ENCODE data around the gene NREP. TPM values are rescaled to one million over a fixed set of nuclear protein-coding genes. Genes with fewer than 3 reads are reported as not detected.
A peak's percentile ranks its signal among the peaks of the same experiment; 100 is the strongest.

Gene NREP, protein sequence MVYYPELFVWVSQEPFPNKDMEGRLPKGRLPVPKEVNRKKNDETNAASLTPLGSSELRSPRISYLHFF
- total RNA-seq: 10 to 100 TPM; 21.7 to 22.6 TPM

DNA sequence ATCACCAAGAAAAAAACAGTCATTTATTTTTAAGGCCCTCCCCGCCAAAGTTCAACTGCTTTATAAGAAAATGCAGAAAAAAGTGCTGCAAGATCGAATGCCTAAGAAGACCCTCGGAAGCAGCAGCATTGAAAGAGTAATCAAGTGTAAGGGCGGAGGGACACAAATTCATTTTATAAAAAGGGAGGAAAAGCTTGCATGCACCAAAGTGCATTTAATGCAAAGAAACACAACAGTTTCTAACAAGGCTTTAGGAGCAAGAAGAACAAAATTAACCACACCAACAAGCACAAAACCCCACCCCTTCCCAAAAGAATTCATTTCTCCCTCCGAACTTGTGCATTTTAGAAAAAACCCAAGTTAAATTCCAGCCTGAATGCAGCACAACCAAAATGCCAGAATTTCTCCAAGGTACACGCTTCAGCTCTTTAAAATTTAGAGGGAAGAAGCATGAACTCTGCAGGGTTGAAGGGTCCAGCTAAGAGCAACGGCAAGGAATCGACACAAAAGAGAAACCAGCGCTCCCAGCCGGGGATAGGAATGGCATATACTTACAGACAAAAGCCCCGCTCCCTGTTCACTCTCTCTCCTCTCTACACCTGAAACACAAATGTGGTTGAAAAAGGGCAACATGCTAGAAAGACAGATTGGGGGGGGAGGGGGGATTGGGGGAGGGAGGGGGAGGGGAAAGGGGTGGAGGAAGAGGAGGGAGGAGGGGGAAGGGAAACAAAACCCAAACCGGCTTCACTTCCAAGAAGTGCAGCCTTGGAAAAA, at the start of gene NREP:
Gene NREP, minus strand, starts transcription at position 614 of the 774 bp plus-strand sequence. CDS start 1,422 bp downstream, outside the sequence.
- Mint-ChIP-seq H3K9me3 (no peaks in the 10 kb centered on the region), H3K4me1 (ENCODE audit: low read depth) (peaks cover 21% of the 10 kb centered on the region), H3K4me3 (peak within 1 kb of the TSS; percentile 80), H3K27me3 (no peaks in the 10 kb centered on the region), H3K36me3 (ENCODE audit: low read depth) (no peaks in the 10 kb centered on the region), H3K27ac (peak within 1 kb of the TSS; percentile 82)
- ATAC-seq: peak; percentile 28
- intact Hi-C loops (cut with micrococcal nuclease): no loop called here
- DNase-seq: peak; percentile 52
- CTCF ChIA-PET: interaction anchor here (0.8 to 2.0 kb wide), 5 partner anchors 7 to 225 kb away, joined by 4 to 7 read pairs (median 5); no protein-coding TSS in a partner anchor
- TF ChIP-seq, protein P1, sequence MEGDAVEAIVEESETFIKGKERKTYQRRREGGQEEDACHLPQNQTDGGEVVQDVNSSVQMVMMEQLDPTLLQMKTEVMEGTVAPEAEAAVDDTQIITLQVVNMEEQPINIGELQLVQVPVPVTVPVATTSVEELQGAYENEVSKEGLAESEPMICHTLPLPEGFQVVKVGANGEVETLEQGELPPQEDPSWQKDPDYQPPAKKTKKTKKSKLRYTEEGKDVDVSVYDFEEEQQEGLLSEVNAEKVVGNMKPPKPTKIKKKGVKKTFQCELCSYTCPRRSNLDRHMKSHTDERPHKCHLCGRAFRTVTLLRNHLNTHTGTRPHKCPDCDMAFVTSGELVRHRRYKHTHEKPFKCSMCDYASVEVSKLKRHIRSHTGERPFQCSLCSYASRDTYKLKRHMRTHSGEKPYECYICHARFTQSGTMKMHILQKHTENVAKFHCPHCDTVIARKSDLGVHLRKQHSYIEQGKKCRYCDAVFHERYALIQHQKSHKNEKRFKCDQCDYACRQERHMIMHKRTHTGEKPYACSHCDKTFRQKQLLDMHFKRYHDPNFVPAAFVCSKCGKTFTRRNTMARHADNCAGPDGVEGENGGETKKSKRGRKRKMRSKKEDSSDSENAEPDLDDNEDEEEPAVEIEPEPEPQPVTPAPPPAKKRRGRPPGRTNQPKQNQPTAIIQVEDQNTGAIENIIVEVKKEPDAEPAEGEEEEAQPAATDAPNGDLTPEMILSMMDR (IDR thresholded peaks at IDR 0.05): no peak
- POLR2A ChIA-PET: interaction anchor here (0.6 to 2.0 kb wide), 2 partner anchors 21 to 404 kb away, joined by 3 to 8 read pairs; no protein-coding TSS in a partner anchor

DNA sequence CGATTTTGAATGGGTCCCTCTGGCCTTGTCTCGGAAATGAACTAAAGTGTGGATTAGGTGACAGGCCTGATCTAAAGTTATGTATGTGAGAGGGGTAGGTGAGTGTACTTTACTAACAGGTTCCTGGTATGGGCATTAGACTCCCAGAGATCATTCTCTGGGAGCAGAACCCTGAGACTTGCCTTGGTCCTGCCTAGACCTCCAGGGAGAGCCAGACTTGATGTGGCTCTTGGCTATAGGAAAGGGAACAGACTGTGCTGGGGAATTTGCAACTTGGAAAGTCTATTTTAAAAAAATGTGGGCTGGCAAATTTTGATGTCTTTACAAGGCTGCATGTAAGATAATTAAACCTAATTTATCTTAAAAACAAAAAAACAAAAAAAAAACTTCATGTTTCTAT, 49.8 kb upstream of the NREP start:
- no peak for ATAC-seq
- Mint-ChIP-seq H3K27me3 (no peaks in the 10 kb centered on the region), H3K36me3 (ENCODE audit: low read depth) (no peaks in the 10 kb centered on the region), H3K4me1 (ENCODE audit: low read depth) (no peaks in the 10 kb centered on the region), H3K4me3 (no peak overlapping the region), H3K27ac (no peak overlapping the region), H3K9me3 (no peaks in the 10 kb centered on the region)
- TF ChIP-seq, protein P1 (IDR thresholded peaks at IDR 0.05): no peak
- DNase-seq: no peak
- intact Hi-C loops (cut with micrococcal nuclease): no loop called here
- ChIA-PET CTCF (no interaction called here), POLR2A (no interaction called here)

DNA sequence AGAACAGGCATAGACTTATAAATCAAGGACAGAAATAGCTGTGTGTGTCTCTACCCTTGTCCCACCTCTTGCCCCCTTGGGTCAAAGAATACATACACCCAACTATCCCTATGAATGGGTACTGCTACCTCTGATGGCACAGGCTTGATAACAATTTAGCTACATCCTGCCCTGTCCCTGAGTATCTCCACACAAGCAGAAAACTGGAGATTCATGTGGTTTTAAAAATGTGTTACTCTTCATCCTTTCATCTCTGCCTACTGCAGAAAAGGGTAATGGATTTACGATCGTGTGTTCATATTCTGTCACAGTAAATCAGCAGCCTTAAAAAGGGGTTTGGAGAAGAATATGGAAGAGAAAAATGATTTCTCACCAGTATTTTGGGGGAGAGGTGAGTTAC, 49.2 kb upstream of the NREP start:
- H3K27me3 Mint-ChIP-seq: no peaks in the 10 kb centered on the region
- H3K9me3 Mint-ChIP-seq: no peaks in the 10 kb centered on the region
- CTCF ChIA-PET: no interaction called here
- DNase-seq: no peak
- TF ChIP-seq, protein P1 (IDR thresholded peaks at IDR 0.05): no peak
- intact Hi-C loops (cut with micrococcal nuclease): no loop called here
- H3K27ac Mint-ChIP-seq: no peak overlapping the region
- ATAC-seq: no peak
- POLR2A ChIA-PET: no interaction called here
- no peak overlapping the region for H3K4me3 Mint-ChIP-seq
- H3K4me1 Mint-ChIP-seq (ENCODE audit: low read depth): no peaks in the 10 kb centered on the region
- H3K36me3 Mint-ChIP-seq (ENCODE audit: low read depth): no peaks in the 10 kb centered on the region

DNA sequence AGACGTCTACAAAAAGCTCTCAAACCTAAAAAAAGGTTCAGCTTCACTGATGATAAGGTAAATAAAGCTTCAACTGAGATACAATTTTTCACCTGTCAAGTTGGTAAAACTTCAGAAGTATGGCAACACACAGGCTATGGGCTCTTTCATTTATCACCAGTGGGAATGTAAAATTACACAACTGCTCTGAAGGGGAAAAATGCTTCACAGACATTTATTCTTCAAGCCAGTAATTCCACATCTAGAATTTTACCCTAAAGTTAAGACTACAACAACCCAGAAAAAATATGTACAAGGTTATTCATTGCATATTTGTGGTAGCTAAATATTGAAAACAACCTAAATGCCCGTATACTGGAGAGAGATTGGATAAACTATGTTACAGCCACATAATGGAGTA, 48.1 kb upstream of the NREP start:
- DNase-seq (no peak), ATAC-seq (no peak)
- TF ChIP-seq, protein P1 (IDR thresholded peaks at IDR 0.05): no peak
- H3K36me3 Mint-ChIP-seq (ENCODE audit: low read depth): no peaks in the 10 kb centered on the region
- no peaks in the 10 kb centered on the region for H3K9me3 Mint-ChIP-seq
- H3K27me3 Mint-ChIP-seq: no peaks in the 10 kb centered on the region
- H3K27ac Mint-ChIP-seq: no peak overlapping the region
- ChIA-PET CTCF (no interaction called here), POLR2A (no interaction called here)
- no peaks in the 10 kb centered on the region for H3K4me1 Mint-ChIP-seq (ENCODE audit: low read depth)
- no peak overlapping the region for H3K4me3 Mint-ChIP-seq
- intact Hi-C loops (cut with micrococcal nuclease): no loop called here

DNA sequence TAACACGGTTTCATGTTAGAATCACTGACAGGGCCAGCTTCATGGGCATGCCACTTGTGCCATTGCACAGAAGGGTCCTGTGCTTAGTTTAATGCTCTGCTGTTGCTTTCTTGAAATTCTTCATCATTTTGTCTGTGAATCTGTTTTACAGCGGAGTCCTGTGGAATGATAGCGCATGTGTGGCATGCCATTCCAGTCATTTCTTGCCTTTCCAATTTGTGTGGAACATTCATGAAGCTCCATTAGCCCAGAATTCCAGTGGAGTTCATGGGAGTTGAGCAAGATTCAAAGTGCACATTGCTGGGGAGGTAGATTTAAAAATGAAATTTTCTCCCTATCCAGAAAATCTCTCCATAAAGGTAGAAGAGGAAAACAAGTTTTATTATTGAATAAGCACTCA, 43.4 kb upstream of the NREP start:
- TF ChIP-seq, protein P1 (IDR thresholded peaks at IDR 0.05): no peak
- ChIA-PET POLR2A (no interaction called here), CTCF (no interaction called here)
- intact Hi-C loops (cut with micrococcal nuclease): no loop called here
- Mint-ChIP-seq H3K36me3 (ENCODE audit: low read depth) (no peaks in the 10 kb centered on the region), H3K9me3 (peaks cover 2% of the 10 kb centered on the region), H3K27me3 (peaks cover 3% of the 10 kb centered on the region), H3K4me1 (ENCODE audit: low read depth) (no peaks in the 10 kb centered on the region), H3K4me3 (no peak overlapping the region), H3K27ac (no peak overlapping the region)
- no peak for ATAC-seq
- no peak for DNase-seq

Measured in activated CD8-positive, alpha-beta T cell treated with anti-CD3 and anti-CD28 coated beads for 36 hours (primary cell).